Lung microvascular endothelial cell (primary cell): Measurements from ENCODE around the gene SPANXA1. TPM values are rescaled to one million over a fixed set of nuclear protein-coding genes. Genes with fewer than 3 reads are reported as not detected.
"Not testable (repeated sequence)": the region's sequence is repeated elsewhere in the genome, so short reads cannot be mapped to it uniquely, and the experiment has no call there.

Source experiments
- DNase-seq, 2 donors: peaks; one replicate each; pipeline versions ENCODE4 v3.0.0 to v3.0.0-alpha.2; 2010; ENCODE audit warnings: low read depth in 2 of 2
- total RNA-seq: library from RNA; depleted of rRNA; stranded (reverse); fragments of >200 nt; gene quantifications from 2 replicates; pipeline ENCODE4 v1.2.1, GENCODE V29; 2014

Gene SPANXA1
- total RNA-seq, result not detected in 2 replicates

DNA sequence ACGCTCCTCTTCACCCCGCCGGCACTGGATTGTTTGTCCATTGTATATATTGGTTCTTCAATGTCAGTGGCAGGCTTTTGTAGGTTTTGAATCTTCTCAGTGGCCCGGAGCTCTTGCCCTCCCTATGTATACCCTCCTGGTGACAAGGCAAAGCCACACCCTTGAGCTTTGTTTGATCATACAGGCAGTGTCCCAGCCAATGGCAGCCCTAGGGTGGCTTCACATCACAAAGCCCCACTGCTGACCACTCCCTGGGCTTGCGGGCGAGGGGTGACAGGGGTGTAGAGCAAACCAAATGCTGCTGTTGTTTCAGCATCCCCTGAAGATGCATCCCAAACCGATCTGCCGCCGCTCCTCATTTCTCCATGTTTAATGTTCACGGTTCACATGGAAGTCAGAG lies at the start of gene SPANXA1:
Gene SPANXA1, minus strand, starts transcription at position 101 of the 400 bp plus-strand sequence. Its CDS starts 60 bp downstream, at position 41.
- not testable (repeated sequence) for DNase-seq

- no peak for DNase-seq
Observed at GRCh38 chrX:141632124-141632523, 47.6 kb upstream of the SPANXA1 start.

- no peak for DNase-seq
Observed at GRCh38 chrX:141619336-141619735, 34.8 kb upstream of the SPANXA1 start.

- no peak for DNase-seq
Observed at GRCh38 chrX:141609111-141609510, 24.6 kb upstream of the SPANXA1 start.

GRCh38 chrX:141589408-141589807 lies 4.9 kb upstream of the SPANXA1 start, which contains the start of gene SPANXA2:
Gene SPANXA2, plus strand, starts transcription at chrX:141589708. Its CDS starts 60 bp downstream, at chrX:141589768.
- DNase-seq, result not testable (repeated sequence)

- DNase-seq, result not testable (repeated sequence)
Observed at GRCh38 chrX:141542551-141542950, 42.0 kb downstream of the SPANXA1 start.

Other genes starting within 250 kb of the SPANXA1 start
- not detected in 2 replicates for gene SPANXA2, start 5.0 kb upstream of the SPANXA1 start, total RNA-seq
- not detected in 2 replicates for gene SPANXD, start 114.0 kb upstream of the SPANXA1 start, total RNA-seq